GM12878 (cell line): ENCODE measurements around the gene AKAP8. TPM values are rescaled to one million over a fixed set of nuclear protein-coding genes. Genes with fewer than 3 reads are reported as not detected.

Source experiments
- CHD4 ChIP-seq: fragments of 200-600 bp; sonication (generic); IDR thresholded peaks from 2 replicates; pipeline ENCODE4 v1.6.1; 2016; ENCODE audit warnings: mild to moderate bottlenecking
- ELK1 ChIP-seq: IDR thresholded peaks from 2 replicates; pipeline ENCODE4 v1.6.1; 2012; ENCODE audit warnings: low read depth, low read length, improper control_type of control experiment
- EZH2 ChIP-seq: IDR thresholded peaks from 2 replicates; pipeline ENCODE4 v1.6.1; 2012; ENCODE audit warnings: low read depth, mild to moderate bottlenecking, control low read depth, inconsistent platforms, low read length, borderline replicate concordance; ENCODE audit not compliant: control insufficient read depth
- HDAC6 ChIP-seq: fragments of 200-600 bp; sonication (generic); IDR thresholded peaks from one replicate; pipeline ENCODE4 v1.8.0; 2017; ENCODE audit warnings: antibody characterized with exemption; ENCODE audit not compliant: unreplicated experiment
- KAT2A ChIP-seq: conservative IDR thresholded peaks from 2 replicates; pipeline ENCODE4 v1.6.1; 2011; ENCODE audit warnings: low read depth, low read length; ENCODE audit not compliant: control insufficient read depth
- MTA2 ChIP-seq: fragments of 450-650 bp; IDR thresholded peaks from 2 replicates; pipeline ENCODE4 v1.6.1; 2016; ENCODE audit warnings: low read depth, mild to moderate bottlenecking, moderate library complexity
- MYB ChIP-seq: fragments of 150-350 bp; IDR thresholded peaks from 2 replicates; pipeline ENCODE4 v1.6.1; 2014; ENCODE audit warnings: mild to moderate bottlenecking, low read depth, low read length, borderline replicate concordance
- NFYB ChIP-seq: IDR thresholded peaks from 2 replicates; pipeline ENCODE4 v1.6.1; 2011; ENCODE audit warnings: low read depth, mild to moderate bottlenecking, low read length, improper control_type of control experiment, moderate library complexity; ENCODE audit not compliant: insufficient read depth
- PAX8 ChIP-seq: fragments of 450-650 bp; IDR thresholded peaks from 2 replicates; pipeline ENCODE4 v1.6.1; 2017; ENCODE audit warnings: mild to moderate bottlenecking, moderate library complexity
- POLR2AphosphoS2 ChIP-seq: IDR thresholded peaks from 2 replicates; pipeline ENCODE4 v1.6.1; 2011; ENCODE audit warnings: low read depth, mild to moderate bottlenecking, low read length, improper control_type of control experiment, moderate library complexity
- RELB ChIP-seq: fragments of 450-650 bp; IDR thresholded peaks from 2 replicates; pipeline ENCODE4 v1.6.1; 2017; ENCODE audit warnings: low read depth, mild to moderate bottlenecking, moderate library complexity
- RUNX3 ChIP-seq: IDR thresholded peaks from 2 replicates; pipeline ENCODE4 v1.6.1; 2012; ENCODE audit warnings: low read length, inconsistent platforms
- USF2 ChIP-seq: IDR thresholded peaks from 2 replicates; pipeline ENCODE4 v1.6.1; 2011; ENCODE audit warnings: low read depth, low read length, improper control_type of control experiment, borderline replicate concordance
- YBX1 ChIP-seq: fragments of 450-650 bp; IDR thresholded peaks from 2 replicates; pipeline ENCODE4 v1.6.1; 2016; ENCODE audit warnings: antibody characterized with exemption
- ZBTB33 ChIP-seq: fragments of 450-650 bp; IDR thresholded peaks from 2 replicates; pipeline ENCODE4 v1.6.1; 2017; ENCODE audit warnings: mild to moderate bottlenecking
- ZNF207 ChIP-seq: fragments of 450-650 bp; IDR thresholded peaks from 2 replicates; pipeline ENCODE4 v1.6.1; 2014; ENCODE audit warnings: antibody characterized with exemption, mild to moderate bottlenecking, borderline replicate concordance
- ZNF217 ChIP-seq: fragments of 450-650 bp; IDR thresholded peaks from 2 replicates; pipeline ENCODE4 v1.6.1; 2017; ENCODE audit warnings: antibody characterized with exemption, mild to moderate bottlenecking
- ZNF24 ChIP-seq: fragments of 450-650 bp; IDR thresholded peaks from 2 replicates; pipeline ENCODE4 v1.6.1; 2017; ENCODE audit warnings: antibody characterized with exemption, mild to moderate bottlenecking
- polyA plus RNA-seq, 11 experiments: library from polyadenylated mRNA; depleted of rRNA in 4 of 11; unstranded in 6 of 11; stranded (reverse) in 5 of 11; fragments of >200 nt; fragmentation: Nextera tagmentation in 4 of 11; fragmentation: Illumina TruSeq in 1 of 11; extraction: Ambion mirVana in 4 of 11; extraction: Trizol in 1 of 11; gene quantifications; 1 replicate in 1 of 11; 2 replicates in 10 of 11; pipeline versions ENCODE4 v1.2.1 to v1.2.3, GENCODE V29; 2011 to 2016; ENCODE audit warnings: inconsistent platforms in 2 of 11, missing spikeins in 2 of 11, low read depth in 1 of 11
- total RNA-seq, 4 experiments: library from RNA; depleted of rRNA in 3 of 4; stranded (reverse); fragments of >200 nt in 3 of 4; fragmentation: Illumina TruSeq in 1 of 4; extraction: Trizol in 1 of 4; gene quantifications; 2 replicates each; pipeline versions ENCODE4 v1.2.1 to v1.2.3, GENCODE V29; 2013 to 2021

AKAP8 gene
- total and polyA plus RNA-seq, 10 of the 15 experiments (the other 5 are each of a cell fraction or from before 2014, with no cell fraction given) = 5.3 to 57.7 (median 20.6) TPM

GRCh38 chr19:15419413-15420025, 39.9 kb upstream of the AKAP8 start (continued):
- no peak for TF ChIP-seq KAT2A
- TF ChIP-seq NFYB = no peak
- no peak for TF ChIP-seq EZH2
- TF ChIP-seq ZBTB33 = no peak
- TF ChIP-seq HDAC6 = no peak
- no peak for TF ChIP-seq MYB
- no peak for TF ChIP-seq PAX8
- TF ChIP-seq CHD4 = no peak
- TF ChIP-seq ZNF24 = no peak
- no peak for TF ChIP-seq ZNF207
- no peak for TF ChIP-seq YBX1
- TF ChIP-seq RUNX3 = no peak
- TF ChIP-seq ZNF217 = no peak
- no peak for TF ChIP-seq USF2
- 0 out of 2 replicates have a peak, but pooled peaks have one; percentile 16 for TF ChIP-seq MTA2
- no peak for TF ChIP-seq ELK1
- 0 out of 2 replicates have a peak, but pooled peaks have one; percentile 1 for TF ChIP-seq RELB
- TF ChIP-seq POLR2AphosphoS2 = no peak
